Measurements from ENCODE around the gene OSBPL3. TPM values are rescaled to one million over a fixed set of nuclear protein-coding genes. Genes with fewer than 3 reads are reported as not detected.

The OSBPL3 gene
- total RNA-seq, 4 donors from 2014 or later, result 3.2 to 11.4 (median 6.4) TPM

DNA sequence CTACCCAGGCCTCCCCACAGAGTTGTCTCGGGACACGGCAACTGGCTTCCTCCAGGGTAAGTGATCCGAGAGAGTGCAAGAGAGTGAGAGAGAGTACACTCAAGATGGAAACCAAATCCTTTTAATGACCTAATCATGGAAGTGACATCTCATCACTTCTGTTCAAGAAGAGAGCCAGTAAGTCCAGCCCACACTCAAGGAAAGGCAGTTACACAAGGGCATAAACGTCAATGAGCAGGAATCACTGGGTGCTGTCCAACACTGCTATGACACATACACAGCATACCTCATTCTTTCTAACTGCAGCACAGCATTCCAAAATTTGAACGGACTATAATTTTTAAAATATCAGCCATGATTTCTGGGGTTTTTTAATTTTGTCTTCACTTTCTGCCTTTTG is 29.3 kb upstream of the OSBPL3 start:
- ATAC-seq, result no peak
- Histone ChIP-seq H3K27ac (no peak overlapping the region), H3K4me3 (no peak overlapping the region), H3K4me1 (no peaks in the 10 kb centered on the region), H3K36me3 (no peaks in the 10 kb centered on the region), H3K9me3 (no peaks in the 10 kb centered on the region), H3K27me3 (no peaks in the 10 kb centered on the region)
- TF ChIP-seq POLR2AphosphoS5 (IDR thresholded peaks at IDR 0.05), result no peak
- no peak for TF ChIP-seq POLR2A (IDR thresholded peaks at IDR 0.05)
- no peak for TF ChIP-seq CTCF (IDR thresholded peaks at IDR 0.05)
- no peak for TF ChIP-seq EP300 (IDR thresholded peaks at IDR 0.05)
- 36 to 53% methylated on average over 2 to 3 of the region's 5 CpGs for WGBS, 2 donors (ENCODE audit: low coverage in 1 of 2)

GRCh38 chr7:25007668-25008067 is 27.7 kb upstream of the OSBPL3 start:
- Histone ChIP-seq H3K36me3 (no peaks in the 10 kb centered on the region), H3K27ac (no peak overlapping the region), H3K27me3 (no peaks in the 10 kb centered on the region), H3K4me3 (no peak overlapping the region), H3K4me1 (no peaks in the 10 kb centered on the region), H3K9me3 (no peaks in the 10 kb centered on the region)
- TF ChIP-seq POLR2AphosphoS5 (IDR thresholded peaks at IDR 0.05) (no peak), EP300 (IDR thresholded peaks at IDR 0.05) (no peak)
- 89 to 100% methylated on average over 1 of the region's 1 CpG for WGBS, 2 donors (ENCODE audit: low coverage in 1 of 2)
- ATAC-seq, result no peak

DNA sequence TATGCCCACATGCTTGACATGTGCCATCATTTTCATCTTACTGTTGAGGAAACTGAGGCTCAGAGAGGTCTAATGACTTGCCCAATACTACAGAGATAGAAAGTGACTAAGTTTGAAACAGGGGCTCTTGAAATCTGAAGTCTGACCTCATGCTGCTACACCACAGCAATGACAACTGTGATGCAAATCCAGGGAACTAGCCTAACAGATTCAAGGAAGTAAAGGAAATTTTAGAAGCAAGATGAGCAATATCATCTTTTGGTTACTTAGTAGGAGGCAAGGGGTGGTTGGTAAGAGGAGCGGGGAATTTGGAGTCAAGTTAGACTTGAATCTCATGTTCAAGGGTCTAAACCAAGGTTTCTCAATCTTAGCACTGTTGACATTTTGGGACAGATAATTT is 26.3 kb upstream of the OSBPL3 start:
- Histone ChIP-seq H3K4me3 (no peak overlapping the region), H3K36me3 (no peaks in the 10 kb centered on the region), H3K27ac (no peak overlapping the region), H3K4me1 (no peaks in the 10 kb centered on the region), H3K9me3 (no peaks in the 10 kb centered on the region), H3K27me3 (no peaks in the 10 kb centered on the region)
- no peak for ATAC-seq
- TF ChIP-seq POLR2A (IDR thresholded peaks at IDR 0.05) (no peak), EP300 (IDR thresholded peaks at IDR 0.05) (no peak), CTCF (IDR thresholded peaks at IDR 0.05) (no peak), POLR2AphosphoS5 (IDR thresholded peaks at IDR 0.05) (no peak)
- 100% methylated on average over 1 of the region's 1 CpG for WGBS, 2 donors (ENCODE audit: low coverage in 1 of 2)

DNA sequence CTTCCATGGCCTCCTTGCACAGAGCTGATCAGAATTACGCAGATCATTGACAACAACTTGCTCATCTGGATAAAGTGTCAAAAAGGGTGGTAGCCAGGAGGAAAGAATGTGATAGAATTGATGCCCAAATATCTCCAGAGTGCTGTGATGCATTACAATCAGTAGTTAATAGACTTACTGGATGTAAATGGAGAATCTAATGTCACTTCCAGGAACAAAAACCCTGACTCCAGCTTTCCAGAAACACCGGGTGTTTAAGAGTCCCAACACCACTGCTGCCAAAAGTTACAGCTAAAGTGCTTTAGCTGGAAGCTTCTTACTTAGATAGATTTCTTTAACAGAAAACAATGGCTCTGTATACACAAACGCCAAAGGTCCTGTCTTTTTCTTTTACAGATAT is 25.7 kb upstream of the OSBPL3 start:
- Histone ChIP-seq H3K27ac (no peak overlapping the region), H3K9me3 (no peaks in the 10 kb centered on the region), H3K4me1 (no peaks in the 10 kb centered on the region), H3K4me3 (no peak overlapping the region), H3K36me3 (no peaks in the 10 kb centered on the region), H3K27me3 (no peaks in the 10 kb centered on the region)
- 53 to 71% methylated on average over 3 of the region's 3 CpGs for WGBS, 2 donors (ENCODE audit: low coverage in 1 of 2)
- no peak for TF ChIP-seq POLR2AphosphoS5 (IDR thresholded peaks at IDR 0.05)
- no peak for TF ChIP-seq EP300 (IDR thresholded peaks at IDR 0.05)
- no peak for TF ChIP-seq CTCF (IDR thresholded peaks at IDR 0.05)
- no peak for TF ChIP-seq POLR2A (IDR thresholded peaks at IDR 0.05)
- no peak for ATAC-seq

DNA sequence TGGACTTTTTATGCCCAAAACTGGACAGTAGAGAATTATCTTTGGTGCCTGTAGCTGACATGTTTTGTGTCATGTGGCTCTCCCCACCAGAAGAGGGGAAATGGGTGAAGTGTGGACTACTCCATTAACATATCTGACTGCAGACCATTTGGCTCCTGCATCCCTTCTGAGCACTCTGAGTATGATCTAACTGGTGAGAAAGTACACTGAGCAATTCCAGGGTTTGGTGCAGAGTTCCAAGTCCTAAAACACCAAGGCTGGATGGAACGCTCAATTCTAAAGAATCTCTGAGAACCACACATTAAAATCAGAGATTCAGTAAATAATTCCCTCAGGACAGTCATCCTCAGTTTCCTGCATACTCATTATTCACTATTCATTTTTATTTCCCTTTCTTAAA is 22.8 kb upstream of the OSBPL3 start:
- H3K27ac ChIP-seq, result no peak overlapping the region
- H3K4me3 ChIP-seq, result no peak overlapping the region
- ATAC-seq, result no peak
- H3K27me3 ChIP-seq, result no peaks in the 10 kb centered on the region
- H3K9me3 ChIP-seq, result no peaks in the 10 kb centered on the region
- 63 to 78% methylated on average over 1 of the region's 1 CpG for WGBS, 2 donors (ENCODE audit: low coverage in 1 of 2)
- no peak for TF ChIP-seq POLR2AphosphoS5 (IDR thresholded peaks at IDR 0.05)
- no peak for TF ChIP-seq EP300 (IDR thresholded peaks at IDR 0.05)
- no peak for TF ChIP-seq POLR2A (IDR thresholded peaks at IDR 0.05)
- TF ChIP-seq CTCF (IDR thresholded peaks at IDR 0.05), result no peak
- H3K36me3 ChIP-seq, result no peaks in the 10 kb centered on the region
- no peaks in the 10 kb centered on the region for H3K4me1 ChIP-seq

Measured in gastroesophageal sphincter (tissue), 4 donors.